Sigmoid colon (tissue), 3 donors: Measurements from ENCODE around the gene SDK1.

Experiments
- POLR2A ChIP-seq, 2 donors: fragments of 450-650 bp; IDR thresholded peaks; one replicate each; pipeline ENCODE4 v1.6.1; 2016; ENCODE audit warnings: antibody characterized with exemption in 2 of 2, mild to moderate bottlenecking in 2 of 2, moderate library complexity in 2 of 2
- TF ChIP-seq, protein P1 (sequence below), 4 experiments: fragments of 450-650 bp in 3 of 4; fragments of 200-600 bp in 1 of 4; IDR thresholded peaks; one replicate each; pipeline ENCODE4 v1.5.1; 2016 to 2019; ENCODE audit warnings: antibody characterized with exemption in 4 of 4, mild to moderate bottlenecking in 3 of 4, moderate library complexity in 2 of 4

DNA sequence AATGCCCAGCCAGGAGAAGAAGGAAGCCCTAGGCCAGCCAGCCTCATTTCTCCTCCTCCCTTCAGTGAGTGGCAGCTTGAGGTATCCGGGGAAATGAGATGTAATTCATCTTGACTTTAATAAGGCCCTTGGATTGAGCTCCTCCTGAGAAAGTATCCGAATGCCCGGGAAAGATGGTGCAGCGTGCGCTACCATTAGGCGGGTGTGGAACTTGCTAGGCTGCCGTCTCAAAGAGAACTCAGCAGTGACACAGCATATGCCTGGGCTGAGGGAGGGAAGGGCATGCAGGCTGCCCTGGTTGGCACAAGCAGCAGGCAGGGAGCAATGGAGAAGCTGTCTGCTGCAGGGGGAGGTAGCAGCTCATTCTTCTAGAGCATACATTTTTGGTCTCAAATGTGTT is 721.2 kb downstream of the SDK1 start:
- TF ChIP-seq POLR2A (IDR thresholded peaks at IDR 0.05) = no peak
- TF ChIP-seq, protein P1, sequence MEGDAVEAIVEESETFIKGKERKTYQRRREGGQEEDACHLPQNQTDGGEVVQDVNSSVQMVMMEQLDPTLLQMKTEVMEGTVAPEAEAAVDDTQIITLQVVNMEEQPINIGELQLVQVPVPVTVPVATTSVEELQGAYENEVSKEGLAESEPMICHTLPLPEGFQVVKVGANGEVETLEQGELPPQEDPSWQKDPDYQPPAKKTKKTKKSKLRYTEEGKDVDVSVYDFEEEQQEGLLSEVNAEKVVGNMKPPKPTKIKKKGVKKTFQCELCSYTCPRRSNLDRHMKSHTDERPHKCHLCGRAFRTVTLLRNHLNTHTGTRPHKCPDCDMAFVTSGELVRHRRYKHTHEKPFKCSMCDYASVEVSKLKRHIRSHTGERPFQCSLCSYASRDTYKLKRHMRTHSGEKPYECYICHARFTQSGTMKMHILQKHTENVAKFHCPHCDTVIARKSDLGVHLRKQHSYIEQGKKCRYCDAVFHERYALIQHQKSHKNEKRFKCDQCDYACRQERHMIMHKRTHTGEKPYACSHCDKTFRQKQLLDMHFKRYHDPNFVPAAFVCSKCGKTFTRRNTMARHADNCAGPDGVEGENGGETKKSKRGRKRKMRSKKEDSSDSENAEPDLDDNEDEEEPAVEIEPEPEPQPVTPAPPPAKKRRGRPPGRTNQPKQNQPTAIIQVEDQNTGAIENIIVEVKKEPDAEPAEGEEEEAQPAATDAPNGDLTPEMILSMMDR (IDR thresholded peaks at IDR 0.05) = no peak
